Spinal cord (tissue), 10 donors: ENCODE measurements around the gene COBL. TPM values are rescaled to one million over a fixed set of nuclear protein-coding genes. Genes with fewer than 3 reads are reported as not detected.

Experiments used
- DNase-seq, 6 donors: peaks; one replicate each; pipeline versions ENCODE4 v3.0.0 to v3.0.0-alpha.2; 2013 to 2015; ENCODE audit warnings: low spot score in 6 of 6, low read depth in 4 of 6
- H3K27ac ChIP-seq: one replicate; pipeline ENCODE4 v1.5.1; 2013; ENCODE audit warnings: low read depth, low read length, control low read depth
- H3K27me3 ChIP-seq: one replicate; pipeline ENCODE4 v1.6.1; 2013; ENCODE audit warnings: low read length; ENCODE audit not compliant: control insufficient read depth, insufficient read depth
- H3K36me3 ChIP-seq: one replicate; pipeline ENCODE4 v1.6.1; 2013; ENCODE audit warnings: low read length; ENCODE audit not compliant: control insufficient read depth, insufficient read depth
- H3K4me1 ChIP-seq: one replicate; pipeline ENCODE4 v1.6.1; 2013; ENCODE audit warnings: low read length; ENCODE audit not compliant: control insufficient read depth, insufficient read depth
- H3K4me3 ChIP-seq: one replicate; pipeline ENCODE4 v1.5.1; 2013; ENCODE audit warnings: low read depth, low read length, control low read depth
- H3K9me3 ChIP-seq: one replicate; pipeline ENCODE4 v1.6.1; 2013; ENCODE audit warnings: low read length; ENCODE audit not compliant: control insufficient read depth, insufficient read depth
- WGBS: methylation state at CpG from one replicate; pipeline ENCODE4 v1.1.5; 2013; ENCODE audit warnings: missing lambda C conversion rate; ENCODE audit not compliant: insufficient coverage; 5-methylcytosine and 5-hydroxymethylcytosine counted together
- polyA plus RNA-seq, 2 donors: library from polyadenylated mRNA; unstranded; fragments of 120-200 nt; gene quantifications; one replicate each; pipeline ENCODE4 v1.2.1, GENCODE V29; 2013; ENCODE audit not compliant: insufficient read length in 2 of 2
- total RNA-seq, 2 donors: library from RNA; depleted of rRNA in 1 of 2; stranded (reverse); fragments of 120-200 nt in 1 of 2; fragments of >200 nt in 1 of 2; gene quantifications; one replicate each; pipeline versions ENCODE4 v1.2.3 to v1.2.4, GENCODE V29; 2013 to 2014
- donor health status: healthy.

COBL gene
- total and polyA plus RNA-seq, 4 donors, result 3.8 to 7.8 (median 5.1) TPM

GRCh38 chr7:51315393-51316261, 982 bp downstream of the COBL start:
- peak overlapping the region; percentile 56 for H3K4me3 ChIP-seq
- peak in 2 of 6 donors; percentile 34 to 49 for DNase-seq
- 4% methylated on average over 54 of the region's 58 CpGs for whole genome bisulfite sequencing
- H3K27ac ChIP-seq, result no peak overlapping the region
- H3K27me3 ChIP-seq, result peaks cover 21% of the 10 kb centered on the region
- H3K36me3 ChIP-seq, result no peaks in the 10 kb centered on the region
- H3K9me3 ChIP-seq, result no peaks in the 10 kb centered on the region
- peaks cover 18% of the 10 kb centered on the region for H3K4me1 ChIP-seq

GRCh38 chr7:51314726-51315125, 1.9 kb downstream of the COBL start:
- H3K27me3 ChIP-seq, result peaks cover 21% of the 10 kb centered on the region
- H3K27ac ChIP-seq, result no peak overlapping the region
- H3K9me3 ChIP-seq, result no peaks in the 10 kb centered on the region
- DNase-seq, result no peak
- H3K36me3 ChIP-seq, result no peaks in the 10 kb centered on the region
- H3K4me1 ChIP-seq, result peaks cover 18% of the 10 kb centered on the region
- H3K4me3 ChIP-seq, result no peak overlapping the region
- 61% methylated on average over 2 of the region's 4 CpGs for WGBS

GRCh38 chr7:51313738-51314425, 2.7 kb downstream of the COBL start:
- no peak overlapping the region for H3K27ac ChIP-seq
- H3K36me3 ChIP-seq, result no peaks in the 10 kb centered on the region
- DNase-seq, result no peak
- H3K4me1 ChIP-seq, result peaks cover 18% of the 10 kb centered on the region
- WGBS, result 86% methylated on average over 4 of the region's 6 CpGs
- no peaks in the 10 kb centered on the region for H3K9me3 ChIP-seq
- no peak overlapping the region for H3K4me3 ChIP-seq
- H3K27me3 ChIP-seq, result peaks cover 21% of the 10 kb centered on the region

- peaks cover 21% of the 10 kb centered on the region for H3K27me3 ChIP-seq
- DNase-seq, result no peak
- no CpG with 5 or more reads among the region's 5 CpGs for WGBS
- no peaks in the 10 kb centered on the region for H3K36me3 ChIP-seq
- no peaks in the 10 kb centered on the region for H3K9me3 ChIP-seq
- peaks cover 18% of the 10 kb centered on the region for H3K4me1 ChIP-seq
- H3K4me3 ChIP-seq, result no peak overlapping the region
- H3K27ac ChIP-seq, result no peak overlapping the region
Observed at GRCh38 chr7:51312951-51313737, 3.5 kb downstream of the COBL start.

- Histone ChIP-seq H3K9me3 (no peaks in the 10 kb centered on the region), H3K4me1 (peaks cover 10% of the 10 kb centered on the region), H3K27me3 (peaks cover 13% of the 10 kb centered on the region), H3K4me3 (no peak overlapping the region), H3K36me3 (no peaks in the 10 kb centered on the region), H3K27ac (no peak overlapping the region)
- DNase-seq, result no peak
- WGBS, result 86% methylated on average over 2 of the region's 3 CpGs
Observed at GRCh38 chr7:51311166-51311565, 5.4 kb downstream of the COBL start.

- H3K27ac ChIP-seq, result no peak overlapping the region
- DNase-seq, result no peak
- peaks cover 3% of the 10 kb centered on the region for H3K27me3 ChIP-seq
- no peak overlapping the region for H3K4me3 ChIP-seq
- H3K36me3 ChIP-seq, result no peaks in the 10 kb centered on the region
- no peaks in the 10 kb centered on the region for H3K9me3 ChIP-seq
- peaks cover under 1% of the 10 kb centered on the region for H3K4me1 ChIP-seq
- 78% methylated on average over 2 of the region's 3 CpGs for WGBS
Observed at GRCh38 chr7:51310131-51310583, 6.5 kb downstream of the COBL start.

- peak in 1 of 6 donors; percentile 51 for DNase-seq
- Histone ChIP-seq H3K36me3 (no peaks in the 10 kb centered on the region), H3K4me3 (no peak overlapping the region), H3K27ac (no peak overlapping the region), H3K4me1 (no peaks in the 10 kb centered on the region), H3K9me3 (no peaks in the 10 kb centered on the region), H3K27me3 (no peaks in the 10 kb centered on the region)
- 93% methylated on average over 5 of the region's 8 CpGs for WGBS
Observed at GRCh38 chr7:51309361-51310130, 7.1 kb downstream of the COBL start.

GRCh38 chr7:51308696-51309095, 7.9 kb downstream of the COBL start:
- no peak for DNase-seq
- Histone ChIP-seq H3K27me3 (no peaks in the 10 kb centered on the region), H3K27ac (no peak overlapping the region), H3K9me3 (no peaks in the 10 kb centered on the region), H3K4me3 (no peak overlapping the region), H3K4me1 (no peaks in the 10 kb centered on the region), H3K36me3 (no peaks in the 10 kb centered on the region)
- 88% methylated on average over 3 of the region's 5 CpGs for WGBS

- DNase-seq, result peak in 1 of 6 donors; percentile 21
- no peaks in the 10 kb centered on the region for H3K27me3 ChIP-seq
- H3K27ac ChIP-seq, result no peak overlapping the region
- H3K4me3 ChIP-seq, result no peak overlapping the region
- H3K9me3 ChIP-seq, result no peaks in the 10 kb centered on the region
- H3K4me1 ChIP-seq, result peaks cover under 1% of the 10 kb centered on the region
- WGBS, result 79% methylated on average over 4 of the region's 4 CpGs
- no peaks in the 10 kb centered on the region for H3K36me3 ChIP-seq
Observed at GRCh38 chr7:51308265-51308664, 8.3 kb downstream of the COBL start.
